ENCODE data around the gene MFAP4. TPM values are rescaled to one million over a fixed set of nuclear protein-coding genes. Genes with fewer than 3 reads are reported as not detected.

MFAP4 gene
- total RNA-seq, 1 experiment from 2014 or later, result 0.52 TPM

- no peaks in the 10 kb centered on the region for H3K27me3 ChIP-seq (ENCODE audit: insufficient read depth, low read length)
- ATAC-seq (no peak), DNase-seq (ENCODE audit: low read depth, low spot score) (no peak)
- CTCF ChIA-PET, result interaction anchor here (0.6 to 5.1 kb wide), 7 partner anchors 13 to 401 kb away, joined by 3 to 69 read pairs (median 4); partner anchors contain the start of gene MAPK7
- 0 out of 2 replicates have a peak, but pooled peaks cover 12% of the 10 kb centered on the region for H3K79me2 ChIP-seq (ENCODE audit: insufficient read depth, low read length)
- intact Hi-C loops (cut with micrococcal nuclease), result loop anchor here (5.0 kb wide), 2 partner anchors 142 to 387 kb away; no protein-coding TSS in a partner anchor
- no peak overlapping the region for H2AFZ ChIP-seq (ENCODE audit: low read depth, low read length, poor library complexity, severe bottlenecking)
- H3K4me2 ChIP-seq (ENCODE audit: low read length), result no peak overlapping the region
- BruUV-seq (replicated peaks), result no TSS peak
- no peaks in the 10 kb centered on the region for H4K20me1 ChIP-seq (ENCODE audit: insufficient read depth)
- H3K9me2 ChIP-seq (ENCODE audit: insufficient read depth), result no peaks in the 10 kb centered on the region
- no peaks in the 10 kb centered on the region for H3K9me3 ChIP-seq (ENCODE audit: control insufficient read depth in 1 of 2, insufficient read depth in 1 of 2, low read depth in 1 of 2, low read length in 2 of 2)
- RAD21 ChIA-PET (ENCODE audit: low non-redundant PET in 1 of 2, low total read pairs in 2 of 2, uncharacterized antibody in 2 of 2, unreplicated experiment in 2 of 2), result no interaction called here
- no peak for TF ChIP-seq EGR1 (IDR thresholded peaks at IDR 0.05; ENCODE audit: low read depth)
- H3K36me3 ChIP-seq (ENCODE audit: control insufficient read depth in 1 of 2, insufficient read depth in 2 of 2, low read length in 2 of 2), result 0 out of 4 replicates have a peak, but pooled peaks cover 0 to 5% of the 10 kb centered on the region in 2 experiments
- H3K4me1 ChIP-seq (ENCODE audit: control insufficient read depth in 1 of 2, insufficient read depth in 2 of 2, low read length in 2 of 2), result peaks cover 12 to 46% of the 10 kb centered on the region in 2 experiments
- POLR2A ChIA-PET, result interaction anchor here (0.8 to 1.0 kb wide), 2 partner anchors 13 to 113 kb away, joined by 3 to 5 read pairs; partner anchors contain the start of gene MAPK7
- H3K27ac ChIP-seq (ENCODE audit: low read depth, low read length), result no peak overlapping the region
- H3K9ac ChIP-seq (ENCODE audit: low read length), result no peak overlapping the region
- no peak overlapping the region for H3K4me3 ChIP-seq (replicated peaks in 1 of 2; ENCODE audit: low read depth in 1 of 2, low read length in 2 of 2)
Measured at GRCh38 chr17:19364699-19365498, 22.1 kb downstream of the MFAP4 start.

GRCh38 chr17:19363460-19364035, 23.4 kb downstream of the MFAP4 start:
- Histone ChIP-seq H3K4me2 (ENCODE audit: low read length) (peak overlapping the region; percentile 86), H3K27me3 (ENCODE audit: insufficient read depth, low read length) (no peaks in the 10 kb centered on the region), H3K4me3 (replicated peaks in 1 of 2; ENCODE audit: low read depth in 1 of 2, low read length in 2 of 2) (no peak overlapping the region; a peak in 1 of 4 replicates), H4K20me1 (ENCODE audit: insufficient read depth) (no peaks in the 10 kb centered on the region), H3K27ac (ENCODE audit: low read depth, low read length) (no peak overlapping the region), H3K9me2 (ENCODE audit: insufficient read depth) (no peaks in the 10 kb centered on the region), H3K9ac (ENCODE audit: low read length) (no peak overlapping the region), H3K4me1 (ENCODE audit: control insufficient read depth in 1 of 2, insufficient read depth in 2 of 2, low read length in 2 of 2) (peaks cover 10 to 32% of the 10 kb centered on the region in 2 experiments), H3K79me2 (ENCODE audit: insufficient read depth, low read length) (0 out of 2 replicates have a peak, but pooled peaks cover 12% of the 10 kb centered on the region), H2AFZ (ENCODE audit: low read depth, low read length, poor library complexity, severe bottlenecking) (no peak overlapping the region), H3K9me3 (ENCODE audit: control insufficient read depth in 1 of 2, insufficient read depth in 1 of 2, low read depth in 1 of 2, low read length in 2 of 2) (no peaks in the 10 kb centered on the region), H3K36me3 (ENCODE audit: control insufficient read depth in 1 of 2, insufficient read depth in 2 of 2, low read length in 2 of 2) (peaks cover 4 to 7% of the 10 kb centered on the region in 2 experiments; a peak in 1 of 4 replicates)
- ATAC-seq, result no peak
- DNase-seq (ENCODE audit: low read depth, low spot score), result no peak
- no TSS peak for BruUV-seq (replicated peaks)
- intact Hi-C loops (cut with micrococcal nuclease), result loop anchor here (1.0 to 5.0 kb wide), 3 partner anchors 144 to 403 kb away; no protein-coding TSS in a partner anchor
- ChIA-PET CTCF (interaction anchor here (0.8 to 5.1 kb wide), 23 partner anchors 9 to 754 kb away, joined by 3 to 69 read pairs (median 3); partner anchors contain the start of gene MAPK7), RAD21 (ENCODE audit: low non-redundant PET in 1 of 2, low total read pairs in 2 of 2, uncharacterized antibody in 2 of 2, unreplicated experiment in 2 of 2) (interaction anchor here (0.6 to 2.3 kb wide), 6 partner anchors 14 to 399 kb away, joined by 3 to 12 read pairs (median 8); partner anchors contain the start of gene MAPK7 (in 2 of the 2)), POLR2A (interaction anchor here (1.0 to 1.9 kb wide), 3 partner anchors 10 to 284 kb away, joined by 3 to 13 read pairs (median 3); partner anchors contain the start of gene MAPK7)
- TF ChIP-seq TCF7L2 (IDR thresholded peaks at IDR 0.05; ENCODE audit: borderline replicate concordance, extremely low read depth, insufficient read depth, insufficient read length) (no peak), CEBPB (IDR thresholded peaks at IDR 0.05; ENCODE audit: low read depth) (no peak), EZH2phosphoT487 (IDR thresholded peaks at IDR 0.05; ENCODE audit: borderline replicate concordance) (no peak), ZBTB33 (IDR thresholded peaks at IDR 0.05; ENCODE audit: extremely low read depth, insufficient replicate concordance, low read length) (no peak), SRF (IDR thresholded peaks at IDR 0.05; ENCODE audit: low read depth) (no peak), ZNF274 (IDR thresholded peaks at IDR 0.05; ENCODE audit: low read depth, low read length) (no peak), EGR1 (IDR thresholded peaks at IDR 0.05; ENCODE audit: low read depth) (no peak)
